ENCODE measurements around the gene FCAMR.

The FCAMR gene

GRCh38 chr1:207006083-207006482, 35.8 kb upstream of the FCAMR start:
- ChIA-PET POLR2A (no interaction called here), CTCF (interaction anchor here (0.9 to 5.1 kb wide), 14 partner anchors 8 to 494 kb away, joined by 3 to 67 read pairs (median 4); partner anchors contain the start of gene C1orf116)
- WGBS (ENCODE audit: insufficient coverage), result 100% methylated on average over 2 of the region's 3 CpGs
- Histone ChIP-seq H3K36me3 (ENCODE audit: control insufficient read depth in 4 of 4, insufficient read depth in 4 of 4, low read length in 3 of 4) (no peaks in the 10 kb centered on the region), H3K27ac (ENCODE audit: insufficient read depth in 1 of 2, low read depth in 1 of 2, low read length in 2 of 2, poor library complexity in 1 of 2, severe bottlenecking in 2 of 2) (no peak overlapping the region), H3K4me1 (ENCODE audit: control extremely low read depth in 1 of 4, control insufficient read depth in 4 of 4, insufficient read depth in 4 of 4, low read length in 3 of 4) (peaks cover 0 to 3% (median 0%) of the 10 kb centered on the region in 4 experiments), H3K27me3 (replicated peaks in 2 of 5; ENCODE audit: control insufficient read depth in 4 of 5, insufficient read depth in 5 of 5, low read length in 4 of 5) (no peaks in the 10 kb centered on the region), H3K4me3 (ENCODE audit: control insufficient read depth in 1 of 7, extremely low read depth in 1 of 7, insufficient read depth in 4 of 7, low read depth in 2 of 7, low read length in 6 of 7) (no peak overlapping the region), H3K9me3 (ENCODE audit: control extremely low read depth in 1 of 5, control insufficient read depth in 4 of 5, insufficient read depth in 2 of 5, low read depth in 1 of 5, low read length in 4 of 5) (no peaks in the 10 kb centered on the region)
- no peak for DNase-seq

GRCh38 chr1:207004931-207005830, 34.9 kb upstream of the FCAMR start:
- DNase-seq, result peak; percentile 31 to 56 (median 51)
- ChIA-PET CTCF (interaction anchor here (0.7 to 5.1 kb wide), 19 partner anchors 9 to 495 kb away, joined by 3 to 67 read pairs (median 5); partner anchors contain the start of genes C1orf116 and FCMR), POLR2A (no interaction called here)
- Histone ChIP-seq H3K36me3 (ENCODE audit: control insufficient read depth in 4 of 4, insufficient read depth in 4 of 4, low read length in 3 of 4) (no peaks in the 10 kb centered on the region), H3K9me3 (ENCODE audit: control extremely low read depth in 1 of 5, control insufficient read depth in 4 of 5, insufficient read depth in 2 of 5, low read depth in 1 of 5, low read length in 4 of 5) (no peaks in the 10 kb centered on the region), H3K27me3 (replicated peaks in 2 of 5; ENCODE audit: control insufficient read depth in 4 of 5, insufficient read depth in 5 of 5, low read length in 4 of 5) (no peaks in the 10 kb centered on the region), H3K27ac (ENCODE audit: insufficient read depth in 1 of 2, low read depth in 1 of 2, low read length in 2 of 2, poor library complexity in 1 of 2, severe bottlenecking in 2 of 2) (no peak overlapping the region), H3K4me1 (ENCODE audit: control extremely low read depth in 1 of 4, control insufficient read depth in 4 of 4, insufficient read depth in 4 of 4, low read length in 3 of 4) (peaks cover 0 to 7% (median 0%) of the 10 kb centered on the region in 4 experiments), H3K4me3 (ENCODE audit: control insufficient read depth in 1 of 7, extremely low read depth in 1 of 7, insufficient read depth in 4 of 7, low read depth in 2 of 7, low read length in 6 of 7) (peak overlapping the region in 1 of 7 experiments; percentile 51)
- WGBS (ENCODE audit: insufficient coverage), result 36% methylated on average over 7 of the region's 9 CpGs

GRCh38 chr1:207003210-207003609, 33.0 kb upstream of the FCAMR start:
- Histone ChIP-seq H3K9me3 (ENCODE audit: control extremely low read depth in 1 of 5, control insufficient read depth in 4 of 5, insufficient read depth in 2 of 5, low read depth in 1 of 5, low read length in 4 of 5) (no peaks in the 10 kb centered on the region), H3K27me3 (replicated peaks in 2 of 5; ENCODE audit: control insufficient read depth in 4 of 5, insufficient read depth in 5 of 5, low read length in 4 of 5) (no peaks in the 10 kb centered on the region), H3K4me1 (ENCODE audit: control extremely low read depth in 1 of 4, control insufficient read depth in 4 of 4, insufficient read depth in 4 of 4, low read length in 3 of 4) (peaks cover 0 to 7% (median 0%) of the 10 kb centered on the region in 4 experiments), H3K27ac (ENCODE audit: insufficient read depth in 1 of 2, low read depth in 1 of 2, low read length in 2 of 2, poor library complexity in 1 of 2, severe bottlenecking in 2 of 2) (no peak overlapping the region), H3K4me3 (ENCODE audit: control insufficient read depth in 1 of 7, extremely low read depth in 1 of 7, insufficient read depth in 4 of 7, low read depth in 2 of 7, low read length in 6 of 7) (no peak overlapping the region), H3K36me3 (ENCODE audit: control insufficient read depth in 4 of 4, insufficient read depth in 4 of 4, low read length in 3 of 4) (no peaks in the 10 kb centered on the region)
- DNase-seq, result no peak
- POLR2A ChIA-PET, result no interaction called here
- CTCF ChIA-PET, result interaction anchor here (0.7 to 5.1 kb wide), 8 partner anchors 9 to 193 kb away, joined by 3 to 67 read pairs (median 4); no protein-coding TSS in a partner anchor
- 100% methylated on average over 3 of the region's 4 CpGs for WGBS (ENCODE audit: insufficient coverage)

GRCh38 chr1:207002724-207003146, 32.5 kb upstream of the FCAMR start:
- Histone ChIP-seq H3K4me3 (ENCODE audit: control insufficient read depth in 1 of 7, extremely low read depth in 1 of 7, insufficient read depth in 4 of 7, low read depth in 2 of 7, low read length in 6 of 7) (no peak overlapping the region), H3K36me3 (ENCODE audit: control insufficient read depth in 4 of 4, insufficient read depth in 4 of 4, low read length in 3 of 4) (no peaks in the 10 kb centered on the region), H3K9me3 (ENCODE audit: control extremely low read depth in 1 of 5, control insufficient read depth in 4 of 5, insufficient read depth in 2 of 5, low read depth in 1 of 5, low read length in 4 of 5) (no peaks in the 10 kb centered on the region), H3K27me3 (replicated peaks in 2 of 5; ENCODE audit: control insufficient read depth in 4 of 5, insufficient read depth in 5 of 5, low read length in 4 of 5) (no peaks in the 10 kb centered on the region), H3K4me1 (ENCODE audit: control extremely low read depth in 1 of 4, control insufficient read depth in 4 of 4, insufficient read depth in 4 of 4, low read length in 3 of 4) (peaks cover 0 to 7% (median 0%) of the 10 kb centered on the region in 4 experiments), H3K27ac (ENCODE audit: insufficient read depth in 1 of 2, low read depth in 1 of 2, low read length in 2 of 2, poor library complexity in 1 of 2, severe bottlenecking in 2 of 2) (no peak overlapping the region)
- POLR2A ChIA-PET, result no interaction called here
- DNase-seq, result no peak
- CTCF ChIA-PET, result interaction anchor here (1.0 to 5.1 kb wide), 5 partner anchors 9 to 193 kb away, joined by 3 to 67 read pairs (median 3); no protein-coding TSS in a partner anchor
- WGBS (ENCODE audit: insufficient coverage), result 50% methylated on average over 1 of the region's 1 CpG

- Histone ChIP-seq H3K4me1 (ENCODE audit: control extremely low read depth in 1 of 4, control insufficient read depth in 4 of 4, insufficient read depth in 4 of 4, low read length in 3 of 4) (peaks cover 0 to 7% (median 0%) of the 10 kb centered on the region in 4 experiments), H3K36me3 (ENCODE audit: control insufficient read depth in 4 of 4, insufficient read depth in 4 of 4, low read length in 3 of 4) (no peaks in the 10 kb centered on the region), H3K27ac (ENCODE audit: insufficient read depth in 1 of 2, low read depth in 1 of 2, low read length in 2 of 2, poor library complexity in 1 of 2, severe bottlenecking in 2 of 2) (no peak overlapping the region), H3K9me3 (ENCODE audit: control extremely low read depth in 1 of 5, control insufficient read depth in 4 of 5, insufficient read depth in 2 of 5, low read depth in 1 of 5, low read length in 4 of 5) (no peaks in the 10 kb centered on the region), H3K27me3 (replicated peaks in 2 of 5; ENCODE audit: control insufficient read depth in 4 of 5, insufficient read depth in 5 of 5, low read length in 4 of 5) (no peaks in the 10 kb centered on the region), H3K4me3 (ENCODE audit: control insufficient read depth in 1 of 7, extremely low read depth in 1 of 7, insufficient read depth in 4 of 7, low read depth in 2 of 7, low read length in 6 of 7) (no peak overlapping the region)
- POLR2A ChIA-PET, result no interaction called here
- DNase-seq, result no peak
- CTCF ChIA-PET, result interaction anchor here (1.2 to 1.4 kb wide), 2 partner anchors 10 to 30 kb away, joined by 3 read pairs; no protein-coding TSS in a partner anchor
- WGBS (ENCODE audit: insufficient coverage), result 100% methylated on average over 3 of the region's 5 CpGs
These were observed 31.4 kb upstream of the FCAMR start for GRCh38 chr1:207001492-207002245.

DNA sequence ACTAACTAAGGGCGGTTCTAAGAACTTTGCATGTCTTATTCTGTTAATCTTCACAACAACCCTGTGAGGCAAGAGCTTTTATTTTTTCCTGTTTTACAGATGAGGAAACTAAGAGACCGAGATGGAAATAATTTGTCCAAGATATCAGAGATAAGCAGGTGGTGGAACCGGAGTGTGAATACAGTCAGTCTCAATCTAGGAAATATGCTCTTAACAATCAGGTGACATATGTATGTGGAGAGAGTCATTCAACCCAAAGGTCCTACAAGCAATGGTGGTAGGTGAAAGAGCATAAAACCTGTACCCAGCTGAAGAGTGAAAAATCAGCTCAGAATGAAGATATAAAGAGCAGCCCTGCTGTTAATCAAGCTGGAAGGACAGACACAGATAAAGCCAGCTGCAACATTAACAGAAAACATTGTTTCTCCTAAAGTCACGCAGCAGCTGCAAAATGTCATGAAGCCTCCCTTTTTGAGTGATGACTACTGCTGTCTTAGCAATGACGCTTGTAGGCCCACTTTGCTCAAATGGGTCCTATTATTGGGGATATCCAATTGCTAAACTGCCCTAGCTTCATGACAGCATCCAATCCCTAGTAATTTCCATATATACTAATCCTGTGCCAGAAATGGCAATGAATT, 30.5 kb upstream of the FCAMR start:
- Histone ChIP-seq H3K36me3 (ENCODE audit: control insufficient read depth in 4 of 4, insufficient read depth in 4 of 4, low read length in 3 of 4) (no peaks in the 10 kb centered on the region), H3K4me3 (ENCODE audit: control insufficient read depth in 1 of 7, extremely low read depth in 1 of 7, insufficient read depth in 4 of 7, low read depth in 2 of 7, low read length in 6 of 7) (no peak overlapping the region), H3K27me3 (replicated peaks in 2 of 5; ENCODE audit: control insufficient read depth in 4 of 5, insufficient read depth in 5 of 5, low read length in 4 of 5) (no peaks in the 10 kb centered on the region), H3K4me1 (ENCODE audit: control extremely low read depth in 1 of 4, control insufficient read depth in 4 of 4, insufficient read depth in 4 of 4, low read length in 3 of 4) (peaks cover 0 to 7% (median 0%) of the 10 kb centered on the region in 4 experiments), H3K27ac (ENCODE audit: insufficient read depth in 1 of 2, low read depth in 1 of 2, low read length in 2 of 2, poor library complexity in 1 of 2, severe bottlenecking in 2 of 2) (no peak overlapping the region), H3K9me3 (ENCODE audit: control extremely low read depth in 1 of 5, control insufficient read depth in 4 of 5, insufficient read depth in 2 of 5, low read depth in 1 of 5, low read length in 4 of 5) (no peaks in the 10 kb centered on the region)
- no peak for DNase-seq
- CTCF ChIA-PET, result interaction anchor here (0.7 kb wide), 1 partner anchor 9 kb away, joined by 3 read pairs; no protein-coding TSS in a partner anchor
- POLR2A ChIA-PET, result no interaction called here
- WGBS (ENCODE audit: insufficient coverage), result 67% methylated on average over 3 of the region's 5 CpGs

Data from common myeloid progenitor, CD34-positive (primary cell).